ENCODE data around the gene GAD1. TPM values are rescaled to one million over a fixed set of nuclear protein-coding genes. Genes with fewer than 3 reads are reported as not detected.

GAD1 gene
- polyA plus RNA-seq (56.3 and 66.4 TPM in 2 replicates), polyA minus RNA-seq (40.2 and 43.4 TPM in 2 replicates)

DNA sequence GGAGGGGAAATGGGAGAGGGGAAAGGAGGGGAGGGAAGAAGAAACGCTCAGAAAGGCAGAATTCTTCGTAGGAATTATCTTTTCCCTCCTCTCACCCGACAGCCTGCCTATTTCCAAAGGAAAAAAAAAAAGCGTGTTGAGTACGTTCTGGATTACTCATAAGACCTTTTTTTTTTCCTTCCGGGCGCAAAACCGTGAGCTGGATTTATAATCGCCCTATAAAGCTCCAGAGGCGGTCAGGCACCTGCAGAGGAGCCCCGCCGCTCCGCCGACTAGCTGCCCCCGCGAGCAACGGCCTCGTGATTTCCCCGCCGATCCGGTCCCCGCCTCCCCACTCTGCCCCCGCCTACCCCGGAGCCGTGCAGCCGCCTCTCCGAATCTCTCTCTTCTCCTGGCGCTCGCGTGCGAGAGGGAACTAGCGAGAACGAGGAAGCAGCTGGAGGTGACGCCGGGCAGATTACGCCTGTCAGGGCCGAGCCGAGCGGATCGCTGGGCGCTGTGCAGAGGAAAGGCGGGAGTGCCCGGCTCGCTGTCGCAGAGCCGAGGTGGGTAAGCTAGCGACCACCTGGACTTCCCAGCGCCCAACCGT, at the start of gene GAD1:
TSS of gene GAD1 (plus strand) at position 384 of the 589 bp plus-strand sequence. CDS start 1,705 bp downstream, outside the sequence.
- Histone ChIP-seq H3K9me2 (ENCODE audit: insufficient read depth, low read length) (no peaks in the 10 kb centered on the region), H3K79me2 (replicated peaks; ENCODE audit: insufficient read depth, low read length) (no peaks in the 10 kb centered on the region), H3K4me3 (ENCODE audit: low read length) (peak within 1 kb of the TSS; percentile 80), H3K9ac (ENCODE audit: low read length) (peak within 1 kb of the TSS; percentile 77), H3K27me3 (ENCODE audit: insufficient read depth, low read depth, low read length) (peaks cover 88% of the 10 kb centered on the region), H3K9me3 (ENCODE audit: low read length) (no peaks in the 10 kb centered on the region), H3K27ac (ENCODE audit: low read length) (peak within 1 kb of the TSS; percentile 77), H3K36me3 (ENCODE audit: insufficient read depth, low read length) (no peaks in the 10 kb centered on the region), H4K20me1 (ENCODE audit: insufficient read depth) (no peaks in the 10 kb centered on the region), H2AFZ (ENCODE audit: low read depth, low read length) (peak within 1 kb of the TSS; percentile 18), H3K4me2 (ENCODE audit: low read length) (peak within 1 kb of the TSS; percentile 81), H3F3A (ENCODE audit: insufficient read depth, low read length, poor library complexity, severe bottlenecking) (no peaks in the 10 kb centered on the region)
- TF ChIP-seq MXI1 (conservative IDR thresholded peaks at IDR 0.05; ENCODE audit: poor library complexity, severe bottlenecking): no peak
- TF ChIP-seq, protein P1, sequence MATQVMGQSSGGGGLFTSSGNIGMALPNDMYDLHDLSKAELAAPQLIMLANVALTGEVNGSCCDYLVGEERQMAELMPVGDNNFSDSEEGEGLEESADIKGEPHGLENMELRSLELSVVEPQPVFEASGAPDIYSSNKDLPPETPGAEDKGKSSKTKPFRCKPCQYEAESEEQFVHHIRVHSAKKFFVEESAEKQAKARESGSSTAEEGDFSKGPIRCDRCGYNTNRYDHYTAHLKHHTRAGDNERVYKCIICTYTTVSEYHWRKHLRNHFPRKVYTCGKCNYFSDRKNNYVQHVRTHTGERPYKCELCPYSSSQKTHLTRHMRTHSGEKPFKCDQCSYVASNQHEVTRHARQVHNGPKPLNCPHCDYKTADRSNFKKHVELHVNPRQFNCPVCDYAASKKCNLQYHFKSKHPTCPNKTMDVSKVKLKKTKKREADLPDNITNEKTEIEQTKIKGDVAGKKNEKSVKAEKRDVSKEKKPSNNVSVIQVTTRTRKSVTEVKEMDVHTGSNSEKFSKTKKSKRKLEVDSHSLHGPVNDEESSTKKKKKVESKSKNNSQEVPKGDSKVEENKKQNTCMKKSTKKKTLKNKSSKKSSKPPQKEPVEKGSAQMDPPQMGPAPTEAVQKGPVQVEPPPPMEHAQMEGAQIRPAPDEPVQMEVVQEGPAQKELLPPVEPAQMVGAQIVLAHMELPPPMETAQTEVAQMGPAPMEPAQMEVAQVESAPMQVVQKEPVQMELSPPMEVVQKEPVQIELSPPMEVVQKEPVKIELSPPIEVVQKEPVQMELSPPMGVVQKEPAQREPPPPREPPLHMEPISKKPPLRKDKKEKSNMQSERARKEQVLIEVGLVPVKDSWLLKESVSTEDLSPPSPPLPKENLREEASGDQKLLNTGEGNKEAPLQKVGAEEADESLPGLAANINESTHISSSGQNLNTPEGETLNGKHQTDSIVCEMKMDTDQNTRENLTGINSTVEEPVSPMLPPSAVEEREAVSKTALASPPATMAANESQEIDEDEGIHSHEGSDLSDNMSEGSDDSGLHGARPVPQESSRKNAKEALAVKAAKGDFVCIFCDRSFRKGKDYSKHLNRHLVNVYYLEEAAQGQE (IDR thresholded peaks at IDR 0.05; ENCODE audit: borderline replicate concordance): peak; percentile 77
- peak; percentile 76 for TF ChIP-seq POLR2AphosphoS5 (IDR thresholded peaks at IDR 0.05)
- TF ChIP-seq EZH2 (IDR thresholded peaks at IDR 0.05; ENCODE audit: borderline replicate concordance, insufficient read depth, low read length, poor library complexity, severe bottlenecking): no peak
- TF ChIP-seq EP300 (conservative IDR thresholded peaks at IDR 0.05; ENCODE audit: poor library complexity, severe bottlenecking): no peak
- peak; percentile 58 for TF ChIP-seq TAF1 (IDR thresholded peaks at IDR 0.05; ENCODE audit: low read depth)
- TF ChIP-seq, protein P2, sequence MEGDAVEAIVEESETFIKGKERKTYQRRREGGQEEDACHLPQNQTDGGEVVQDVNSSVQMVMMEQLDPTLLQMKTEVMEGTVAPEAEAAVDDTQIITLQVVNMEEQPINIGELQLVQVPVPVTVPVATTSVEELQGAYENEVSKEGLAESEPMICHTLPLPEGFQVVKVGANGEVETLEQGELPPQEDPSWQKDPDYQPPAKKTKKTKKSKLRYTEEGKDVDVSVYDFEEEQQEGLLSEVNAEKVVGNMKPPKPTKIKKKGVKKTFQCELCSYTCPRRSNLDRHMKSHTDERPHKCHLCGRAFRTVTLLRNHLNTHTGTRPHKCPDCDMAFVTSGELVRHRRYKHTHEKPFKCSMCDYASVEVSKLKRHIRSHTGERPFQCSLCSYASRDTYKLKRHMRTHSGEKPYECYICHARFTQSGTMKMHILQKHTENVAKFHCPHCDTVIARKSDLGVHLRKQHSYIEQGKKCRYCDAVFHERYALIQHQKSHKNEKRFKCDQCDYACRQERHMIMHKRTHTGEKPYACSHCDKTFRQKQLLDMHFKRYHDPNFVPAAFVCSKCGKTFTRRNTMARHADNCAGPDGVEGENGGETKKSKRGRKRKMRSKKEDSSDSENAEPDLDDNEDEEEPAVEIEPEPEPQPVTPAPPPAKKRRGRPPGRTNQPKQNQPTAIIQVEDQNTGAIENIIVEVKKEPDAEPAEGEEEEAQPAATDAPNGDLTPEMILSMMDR (IDR thresholded peaks at IDR 0.05; ENCODE audit: poor library complexity, severe bottlenecking): no peak
- no peak for TF ChIP-seq RAD21 (conservative IDR thresholded peaks at IDR 0.05)
- no peak for TF ChIP-seq SMC3 (conservative IDR thresholded peaks at IDR 0.05; ENCODE audit: poor library complexity)

DNA sequence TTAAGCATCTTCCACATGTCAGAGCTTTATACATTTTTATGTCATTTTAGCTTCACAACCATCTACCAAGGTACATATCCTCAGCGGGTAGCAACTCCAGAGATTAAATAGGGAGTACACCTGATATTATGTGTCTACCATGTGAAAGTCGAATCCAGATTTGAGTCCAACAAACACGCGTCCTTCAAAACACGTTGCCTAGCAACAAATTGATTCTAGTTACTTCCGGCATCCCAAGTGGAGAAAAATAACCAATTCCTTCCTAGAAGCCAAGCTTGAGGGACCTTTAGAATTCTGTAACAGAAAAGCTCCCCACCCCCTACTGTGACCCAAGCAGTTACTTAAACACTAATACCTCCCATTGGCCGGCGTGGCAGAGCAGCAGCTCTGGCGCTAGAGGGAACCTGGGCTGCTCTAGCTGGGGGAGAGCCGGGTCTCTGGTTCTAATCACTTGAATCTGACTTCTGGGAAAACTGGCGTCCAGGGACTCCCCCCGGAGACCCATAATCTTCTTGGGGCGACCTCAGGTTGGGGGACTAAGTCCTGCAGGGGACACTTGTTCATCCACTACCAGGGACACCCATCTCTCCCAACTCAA, 46.6 kb upstream of the GAD1 start, which contains the start of gene ERICH2:
TSS of gene ERICH2 (plus strand) at position 371 of the 598 bp plus-strand sequence. CDS start 304 bp downstream, outside the sequence.
- H3K4me2 ChIP-seq (ENCODE audit: low read length): peak within 1 kb of the TSS; percentile 54
- peak within 1 kb of the TSS; percentile 93 for H3K4me3 ChIP-seq (ENCODE audit: low read length)
- peak within 1 kb of the TSS; percentile 75 for H3K9ac ChIP-seq (ENCODE audit: low read length)
- H3K36me3 ChIP-seq (ENCODE audit: insufficient read depth, low read length): no peaks in the 10 kb centered on the region
- TF ChIP-seq TAF1 (IDR thresholded peaks at IDR 0.05; ENCODE audit: low read depth): no peak
- peak; percentile 30 for TF ChIP-seq RAD21 (conservative IDR thresholded peaks at IDR 0.05)
- TF ChIP-seq SMC3 (conservative IDR thresholded peaks at IDR 0.05; ENCODE audit: poor library complexity): peak; percentile 26
- TF ChIP-seq, protein P2 (IDR thresholded peaks at IDR 0.05; ENCODE audit: poor library complexity, severe bottlenecking): peak; percentile 46
- TF ChIP-seq, protein P1 (IDR thresholded peaks at IDR 0.05; ENCODE audit: borderline replicate concordance): no peak
- no peaks in the 10 kb centered on the region for H3K9me2 ChIP-seq (ENCODE audit: insufficient read depth, low read length)
- peak within 1 kb of the TSS; percentile 52 for H2AFZ ChIP-seq (ENCODE audit: low read depth, low read length)
- peak within 1 kb of the TSS; percentile 48 for H3K27ac ChIP-seq (ENCODE audit: low read length)
- no peaks in the 10 kb centered on the region for H3F3A ChIP-seq (ENCODE audit: insufficient read depth, low read length, poor library complexity, severe bottlenecking)
- no peaks in the 10 kb centered on the region for H3K9me3 ChIP-seq (ENCODE audit: low read length)
- no peaks in the 10 kb centered on the region for H4K20me1 ChIP-seq (ENCODE audit: insufficient read depth)
- H3K79me2 ChIP-seq (replicated peaks; ENCODE audit: insufficient read depth, low read length): no peaks in the 10 kb centered on the region
- peaks cover 2% of the 10 kb centered on the region for H3K27me3 ChIP-seq (ENCODE audit: insufficient read depth, low read depth, low read length)
